ENCODE data around the gene DUSP1.

Gene DUSP1

GRCh38 chr5:172770374-172770674 lies 671 bp downstream of the DUSP1 start:
- no peaks in the 10 kb centered on the region for H3K79me2 ChIP-seq (ENCODE audit: insufficient read depth, low read length)
- H3K36me3 ChIP-seq (ENCODE audit: low read length): no peaks in the 10 kb centered on the region
- H3K27me3 ChIP-seq (ENCODE audit: low read length): no peaks in the 10 kb centered on the region
- no peaks in the 10 kb centered on the region for H4K20me1 ChIP-seq (ENCODE audit: low read depth, low read length)
- H3K9me2 ChIP-seq (replicated peaks; ENCODE audit: insufficient read depth, low read length): no peaks in the 10 kb centered on the region
- TF ChIP-seq CTCF (IDR thresholded peaks at IDR 0.05; ENCODE audit: insufficient read depth, low read length, poor library complexity, severe bottlenecking): no peak
- TF ChIP-seq EZH2phosphoT487 (conservative IDR thresholded peaks at IDR 0.05; ENCODE audit: low read length): no peak
- no peaks in the 10 kb centered on the region for H3K9me3 ChIP-seq (ENCODE audit: insufficient read depth, low read length)
- H3K9ac ChIP-seq (ENCODE audit: low read length): peak overlapping the region; percentile 61
- H3K4me3 ChIP-seq (ENCODE audit: insufficient read depth, low read length, poor library complexity, severe bottlenecking): peak overlapping the region; percentile 56
- H3F3A ChIP-seq (ENCODE audit: insufficient read depth): peaks cover 5% of the 10 kb centered on the region
- H3K27ac ChIP-seq (ENCODE audit: low read depth, low read length): no peak overlapping the region; the same call in 1 of the 2 replicates
- peak overlapping the region; percentile 76 for H3K4me2 ChIP-seq (ENCODE audit: low read depth, low read length, poor library complexity, severe bottlenecking)
- H2AFZ ChIP-seq (ENCODE audit: low read depth, low read length, severe bottlenecking): peak overlapping the region; percentile 93

- Histone ChIP-seq H3K4me2 (ENCODE audit: low read depth, low read length, poor library complexity, severe bottlenecking) (peak overlapping the region; percentile 76), H3K9me3 (ENCODE audit: insufficient read depth, low read length) (no peaks in the 10 kb centered on the region), H3K79me2 (ENCODE audit: insufficient read depth, low read length) (no peaks in the 10 kb centered on the region), H3K9ac (ENCODE audit: low read length) (peak overlapping the region; percentile 61; the same call in 1 of the 2 replicates), H3F3A (ENCODE audit: insufficient read depth) (peaks cover 5% of the 10 kb centered on the region), H3K36me3 (ENCODE audit: low read length) (no peaks in the 10 kb centered on the region), H4K20me1 (ENCODE audit: low read depth, low read length) (no peaks in the 10 kb centered on the region), H2AFZ (ENCODE audit: low read depth, low read length, severe bottlenecking) (no peak overlapping the region), H3K9me2 (replicated peaks; ENCODE audit: insufficient read depth, low read length) (no peaks in the 10 kb centered on the region), H3K4me3 (ENCODE audit: insufficient read depth, low read length, poor library complexity, severe bottlenecking) (peak overlapping the region; percentile 56), H3K27me3 (ENCODE audit: low read length) (no peaks in the 10 kb centered on the region), H3K27ac (ENCODE audit: low read depth, low read length) (no peak overlapping the region)
- no peak for TF ChIP-seq CTCF (IDR thresholded peaks at IDR 0.05; ENCODE audit: insufficient read depth, low read length, poor library complexity, severe bottlenecking)
- TF ChIP-seq EZH2phosphoT487 (conservative IDR thresholded peaks at IDR 0.05; ENCODE audit: low read length): no peak
These were observed 1.2 kb downstream of the DUSP1 start for GRCh38 chr5:172769616-172770373.

DNA sequence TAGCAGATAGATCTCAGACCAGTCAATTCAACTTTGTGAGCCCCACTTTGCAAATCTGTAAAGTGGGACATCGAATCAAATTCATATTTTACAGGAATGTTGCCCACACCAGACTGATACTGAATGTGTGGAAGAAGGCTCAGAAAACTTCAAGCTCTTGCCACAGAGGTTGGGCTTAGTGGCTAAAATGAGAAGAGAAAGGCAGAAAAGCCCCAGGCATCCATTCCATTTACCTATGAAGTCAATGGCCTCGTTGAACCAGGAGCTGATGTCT lies 1.7 kb downstream of the DUSP1 start:
- Histone ChIP-seq H3K79me2 (ENCODE audit: insufficient read depth, low read length) (no peaks in the 10 kb centered on the region), H3K9ac (ENCODE audit: low read length) (no peak overlapping the region), H4K20me1 (ENCODE audit: low read depth, low read length) (no peaks in the 10 kb centered on the region), H3K27ac (ENCODE audit: low read depth, low read length) (no peak overlapping the region), H3K36me3 (ENCODE audit: low read length) (no peaks in the 10 kb centered on the region), H3K9me3 (ENCODE audit: insufficient read depth, low read length) (no peaks in the 10 kb centered on the region), H2AFZ (ENCODE audit: low read depth, low read length, severe bottlenecking) (no peak overlapping the region), H3K4me2 (ENCODE audit: low read depth, low read length, poor library complexity, severe bottlenecking) (no peak overlapping the region), H3F3A (ENCODE audit: insufficient read depth) (peaks cover 5% of the 10 kb centered on the region), H3K4me3 (ENCODE audit: insufficient read depth, low read length, poor library complexity, severe bottlenecking) (no peak overlapping the region), H3K27me3 (ENCODE audit: low read length) (no peaks in the 10 kb centered on the region), H3K9me2 (replicated peaks; ENCODE audit: insufficient read depth, low read length) (no peaks in the 10 kb centered on the region)
- TF ChIP-seq EZH2phosphoT487 (conservative IDR thresholded peaks at IDR 0.05; ENCODE audit: low read length): no peak
- no peak for TF ChIP-seq CTCF (IDR thresholded peaks at IDR 0.05; ENCODE audit: insufficient read depth, low read length, poor library complexity, severe bottlenecking)

Data from SU-DHL-6 (cell line).